Measurements from ENCODE around the gene UBN1. TPM values are rescaled to one million over a fixed set of nuclear protein-coding genes. Genes with fewer than 3 reads are reported as not detected.

UBN1 gene
- total and polyA plus RNA-seq, 2 of the 13 experiments (the other 11 are each of a cell fraction or from before 2014, with no cell fraction given) = 10.6 to 23.5 TPM

GRCh38 chr16:4868535-4868934 lies 21.3 kb downstream of the UBN1 start:
- CTCF ChIA-PET (ENCODE audit: low intra/inter-chr PET ratio, low total read pairs) = no interaction called here
- no peak overlapping the region for H3K4me3 ChIP-seq (replicated peaks in 1 of 3; ENCODE audit: insufficient read depth in 1 of 3, low read depth in 2 of 3, low read length in 3 of 3)
- no peak overlapping the region for H3K4me2 ChIP-seq (ENCODE audit: low read depth, low read length)
- ATAC-seq (no peak), DNase-seq (ENCODE audit: low spot score) (no peak), FAIRE-seq (no peak)
- no peak overlapping the region for H3K27ac ChIP-seq (ENCODE audit: extremely low read length, insufficient read depth, low read length)
- in situ Hi-C loops (cut with HindIII; ENCODE audit: extremely low pct_ligation_motif_present, low pct_unique_long_range_greater_than_20kb) (no loop called here), intact Hi-C loops (cut with micrococcal nuclease; ENCODE audit: unreplicated experiment) (no loop called here)
- peaks cover 32 to 67% of the 10 kb centered on the region in 2 experiments for H3K36me3 ChIP-seq (replicated peaks in 1 of 2; ENCODE audit: control insufficient read depth in 1 of 2, insufficient read depth in 2 of 2, low read length in 2 of 2)
- TF ChIP-seq GATAD2A (CRISPR knock-in tag; IDR thresholded peaks at IDR 0.05) (no peak), JUNB (CRISPR knock-in tag; IDR thresholded peaks at IDR 0.05; ENCODE audit: borderline replicate concordance) (no peak), ZNF383 (CRISPR knock-in tag; IDR thresholded peaks at IDR 0.05; ENCODE audit: borderline replicate concordance) (no peak), KLF12 (CRISPR knock-in tag; IDR thresholded peaks at IDR 0.05; ENCODE audit: borderline replicate concordance) (no peak), ARNT (IDR thresholded peaks at IDR 0.05) (no peak), ZNF530 (CRISPR knock-in tag; IDR thresholded peaks at IDR 0.05; ENCODE audit: low read depth) (no peak), SRF (IDR thresholded peaks at IDR 0.05; ENCODE audit: low read depth, low read length) (no peak), PLRG1 (conservative IDR thresholded peaks at IDR 0.05) (no peak)
- TF ChIP-seq, protein P1, sequence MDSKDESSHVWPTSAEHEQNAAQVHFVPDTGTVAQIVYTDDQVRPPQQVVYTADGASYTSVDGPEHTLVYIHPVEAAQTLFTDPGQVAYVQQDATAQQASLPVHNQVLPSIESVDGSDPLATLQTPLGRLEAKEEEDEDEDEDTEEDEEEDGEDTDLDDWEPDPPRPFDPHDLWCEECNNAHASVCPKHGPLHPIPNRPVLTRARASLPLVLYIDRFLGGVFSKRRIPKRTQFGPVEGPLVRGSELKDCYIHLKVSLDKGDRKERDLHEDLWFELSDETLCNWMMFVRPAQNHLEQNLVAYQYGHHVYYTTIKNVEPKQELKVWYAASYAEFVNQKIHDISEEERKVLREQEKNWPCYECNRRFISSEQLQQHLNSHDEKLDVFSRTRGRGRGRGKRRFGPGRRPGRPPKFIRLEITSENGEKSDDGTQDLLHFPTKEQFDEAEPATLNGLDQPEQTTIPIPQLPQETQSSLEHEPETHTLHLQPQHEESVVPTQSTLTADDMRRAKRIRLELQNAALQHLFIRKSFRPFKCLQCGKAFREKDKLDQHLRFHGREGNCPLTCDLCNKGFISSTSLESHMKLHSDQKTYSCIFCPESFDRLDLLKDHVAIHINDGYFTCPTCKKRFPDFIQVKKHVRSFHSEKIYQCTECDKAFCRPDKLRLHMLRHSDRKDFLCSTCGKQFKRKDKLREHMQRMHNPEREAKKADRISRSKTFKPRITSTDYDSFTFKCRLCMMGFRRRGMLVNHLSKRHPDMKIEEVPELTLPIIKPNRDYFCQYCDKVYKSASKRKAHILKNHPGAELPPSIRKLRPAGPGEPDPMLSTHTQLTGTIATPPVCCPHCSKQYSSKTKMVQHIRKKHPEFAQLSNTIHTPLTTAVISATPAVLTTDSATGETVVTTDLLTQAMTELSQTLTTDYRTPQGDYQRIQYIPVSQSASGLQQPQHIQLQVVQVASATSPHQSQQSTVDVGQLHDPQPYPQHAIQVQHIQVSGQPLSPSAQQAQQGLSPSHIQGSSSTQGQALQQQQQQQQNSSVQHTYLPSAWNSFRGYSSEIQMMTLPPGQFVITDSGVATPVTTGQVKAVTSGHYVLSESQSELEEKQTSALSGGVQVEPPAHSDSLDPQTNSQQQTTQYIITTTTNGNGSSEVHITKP (CRISPR knock-in tag; IDR thresholded peaks at IDR 0.05; ENCODE audit: low read depth) = no peak
- H2AFZ ChIP-seq (ENCODE audit: low read length) = no peak overlapping the region
- 97% methylated on average over 7 of the region's 7 CpGs for WGBS (ENCODE audit: low lambda C conversion rate)
- H3K9ac ChIP-seq (ENCODE audit: insufficient read depth, low read depth, low read length) = no peak overlapping the region
- peaks cover 20% of the 10 kb centered on the region for H3K4me1 ChIP-seq (ENCODE audit: insufficient read depth, low read length)
- H3K79me2 ChIP-seq (ENCODE audit: insufficient read depth, low read length) = peaks cover 43% of the 10 kb centered on the region
- POLR2A ChIA-PET = no interaction called here
- no peaks in the 10 kb centered on the region; the same call in 1 of the 2 replicates for H4K20me1 ChIP-seq (ENCODE audit: insufficient read depth, low read length)
- H3K27me3 ChIP-seq (ENCODE audit: control insufficient read depth in 1 of 2, insufficient read depth in 2 of 2, low read length in 2 of 2) = no peaks in the 10 kb centered on the region
- no peaks in the 10 kb centered on the region for H3K9me3 ChIP-seq (ENCODE audit: low read length)
- no TSS peak for BruUV-seq (replicated peaks)

All from HepG2 (cell line).